Measurements from ENCODE around the gene GNAI1. TPM values are rescaled to one million over a fixed set of nuclear protein-coding genes. Genes with fewer than 3 reads are reported as not detected.
"Not testable (repeated sequence)": the region's sequence is repeated elsewhere in the genome, so short reads cannot be mapped to it uniquely, and the experiment has no call there.

GNAI1 gene
- total RNA-seq, 1 donor from 2014 or later: 6.4 TPM

- H3K27me3 Mint-ChIP-seq (ENCODE audit: low read depth): peaks cover 12% of the 10 kb centered on the region
- H3K4me1 Mint-ChIP-seq (ENCODE audit: low read depth): peaks cover 23% of the 10 kb centered on the region
- no peak for DNase-seq (ENCODE audit: low spot score)
- H3K9me3 Mint-ChIP-seq: no peaks in the 10 kb centered on the region
- intact Hi-C loops (cut with micrococcal nuclease): loop anchor here (1.0 kb wide), 4 partner anchors 8 to 67 kb away; no protein-coding TSS in a partner anchor
- peak overlapping the region; percentile 37 for H3K4me3 Mint-ChIP-seq (ENCODE audit: low read depth)
- no peaks in the 10 kb centered on the region for H3K36me3 Mint-ChIP-seq (ENCODE audit: low read depth)
- H3K27ac Mint-ChIP-seq: peak overlapping the region; percentile 62
These were observed 16.1 kb downstream of the GNAI1 start for GRCh38 chr7:80150611-80151273.

GRCh38 chr7:80151274-80151665, 16.6 kb downstream of the GNAI1 start:
- peak overlapping the region; percentile 37 for H3K4me3 Mint-ChIP-seq (ENCODE audit: low read depth)
- no peaks in the 10 kb centered on the region for H3K9me3 Mint-ChIP-seq
- intact Hi-C loops (cut with micrococcal nuclease): loop anchor here (1.0 kb wide), 4 partner anchors 9 to 66 kb away; no protein-coding TSS in a partner anchor
- peaks cover 23% of the 10 kb centered on the region for H3K4me1 Mint-ChIP-seq (ENCODE audit: low read depth)
- no peak for DNase-seq (ENCODE audit: low spot score)
- H3K27me3 Mint-ChIP-seq (ENCODE audit: low read depth): peaks cover 11% of the 10 kb centered on the region
- H3K36me3 Mint-ChIP-seq (ENCODE audit: low read depth): no peaks in the 10 kb centered on the region
- peak overlapping the region; percentile 62 for H3K27ac Mint-ChIP-seq

- no peaks in the 10 kb centered on the region for H3K36me3 Mint-ChIP-seq (ENCODE audit: low read depth)
- H3K4me3 Mint-ChIP-seq (ENCODE audit: low read depth): no peak overlapping the region
- peaks cover 4% of the 10 kb centered on the region for H3K27me3 Mint-ChIP-seq (ENCODE audit: low read depth)
- H3K4me1 Mint-ChIP-seq (ENCODE audit: low read depth): peaks cover 23% of the 10 kb centered on the region
- no peak for DNase-seq (ENCODE audit: low spot score)
- H3K9me3 Mint-ChIP-seq: peaks cover 6% of the 10 kb centered on the region
- intact Hi-C loops (cut with micrococcal nuclease): no loop called here
- H3K27ac Mint-ChIP-seq: no peak overlapping the region
These were observed 18.8 kb downstream of the GNAI1 start for GRCh38 chr7:80153446-80153845.

- Mint-ChIP-seq H3K36me3 (ENCODE audit: low read depth) (no peaks in the 10 kb centered on the region), H3K9me3 (peaks cover 11% of the 10 kb centered on the region), H3K4me1 (ENCODE audit: low read depth) (peaks cover 23% of the 10 kb centered on the region), H3K4me3 (ENCODE audit: low read depth) (no peak overlapping the region), H3K27me3 (ENCODE audit: low read depth) (no peaks in the 10 kb centered on the region), H3K27ac (no peak overlapping the region)
- intact Hi-C loops (cut with micrococcal nuclease): no loop called here
- no peak for DNase-seq (ENCODE audit: low spot score)
These were observed 20.2 kb downstream of the GNAI1 start for GRCh38 chr7:80154656-80155333.

GRCh38 chr7:80155374-80155773, 20.7 kb downstream of the GNAI1 start:
- no peaks in the 10 kb centered on the region for H3K27me3 Mint-ChIP-seq (ENCODE audit: low read depth)
- peaks cover 11% of the 10 kb centered on the region for H3K9me3 Mint-ChIP-seq
- H3K4me1 Mint-ChIP-seq (ENCODE audit: low read depth): peaks cover 19% of the 10 kb centered on the region
- DNase-seq (ENCODE audit: low spot score): no peak
- no peak overlapping the region for H3K27ac Mint-ChIP-seq
- no peak overlapping the region for H3K4me3 Mint-ChIP-seq (ENCODE audit: low read depth)
- intact Hi-C loops (cut with micrococcal nuclease): no loop called here
- H3K36me3 Mint-ChIP-seq (ENCODE audit: low read depth): no peaks in the 10 kb centered on the region

- H3K27ac Mint-ChIP-seq; DNase-seq (ENCODE audit: low spot score); H3K36me3 Mint-ChIP-seq (ENCODE audit: low read depth); H3K27me3 Mint-ChIP-seq (ENCODE audit: low read depth); H3K4me3 Mint-ChIP-seq (ENCODE audit: low read depth); intact Hi-C loops (cut with micrococcal nuclease): not testable (repeated sequence)
- peaks cover 11% of the 10 kb centered on the region for H3K9me3 Mint-ChIP-seq
- H3K4me1 Mint-ChIP-seq (ENCODE audit: low read depth): peaks cover 10% of the 10 kb centered on the region
These were observed 23.1 kb downstream of the GNAI1 start for GRCh38 chr7:80157770-80158169.

- H3K9me3 Mint-ChIP-seq: peaks cover 17% of the 10 kb centered on the region
- no peak overlapping the region for H3K4me3 Mint-ChIP-seq (ENCODE audit: low read depth)
- intact Hi-C loops (cut with micrococcal nuclease): no loop called here
- H3K36me3 Mint-ChIP-seq (ENCODE audit: low read depth): no peaks in the 10 kb centered on the region
- H3K27ac Mint-ChIP-seq: no peak overlapping the region
- H3K4me1 Mint-ChIP-seq (ENCODE audit: low read depth): peaks cover 9% of the 10 kb centered on the region
- DNase-seq (ENCODE audit: low spot score): no peak
- H3K27me3 Mint-ChIP-seq (ENCODE audit: low read depth): no peaks in the 10 kb centered on the region
These were observed 25.2 kb downstream of the GNAI1 start for GRCh38 chr7:80159802-80160201.

GRCh38 chr7:80161466-80161865, 26.8 kb downstream of the GNAI1 start:
- Mint-ChIP-seq H3K27ac (no peak overlapping the region), H3K4me3 (ENCODE audit: low read depth) (no peak overlapping the region), H3K36me3 (ENCODE audit: low read depth) (no peaks in the 10 kb centered on the region), H3K4me1 (ENCODE audit: low read depth) (peaks cover 9% of the 10 kb centered on the region), H3K27me3 (ENCODE audit: low read depth) (no peaks in the 10 kb centered on the region), H3K9me3 (peaks cover 27% of the 10 kb centered on the region)
- intact Hi-C loops (cut with micrococcal nuclease): no loop called here
- DNase-seq (ENCODE audit: low spot score): no peak

GRCh38 chr7:80165177-80165576, 30.5 kb downstream of the GNAI1 start:
- Mint-ChIP-seq H3K4me1 (ENCODE audit: low read depth) (peaks cover 13% of the 10 kb centered on the region), H3K36me3 (ENCODE audit: low read depth) (peaks cover 5% of the 10 kb centered on the region), H3K27me3 (ENCODE audit: low read depth) (no peaks in the 10 kb centered on the region), H3K27ac (no peak overlapping the region), H3K4me3 (ENCODE audit: low read depth) (no peak overlapping the region), H3K9me3 (peaks cover 22% of the 10 kb centered on the region)
- no peak for DNase-seq (ENCODE audit: low spot score)
- intact Hi-C loops (cut with micrococcal nuclease): no loop called here

GRCh38 chr7:80170445-80170844, 35.8 kb downstream of the GNAI1 start:
- Mint-ChIP-seq H3K4me1 (ENCODE audit: low read depth) (peaks cover 11% of the 10 kb centered on the region), H3K27me3 (ENCODE audit: low read depth) (no peaks in the 10 kb centered on the region), H3K9me3 (peaks cover 42% of the 10 kb centered on the region), H3K4me3 (ENCODE audit: low read depth) (no peak overlapping the region), H3K27ac (no peak overlapping the region), H3K36me3 (ENCODE audit: low read depth) (peaks cover 16% of the 10 kb centered on the region)
- intact Hi-C loops (cut with micrococcal nuclease): no loop called here
- DNase-seq (ENCODE audit: low spot score): no peak

GRCh38 chr7:80172387-80172786, 37.8 kb downstream of the GNAI1 start:
- no peak overlapping the region for H3K4me3 Mint-ChIP-seq (ENCODE audit: low read depth)
- intact Hi-C loops (cut with micrococcal nuclease): no loop called here

GRCh38 chr7:80175744-80176143, 41.1 kb downstream of the GNAI1 start:
- Mint-ChIP-seq H3K36me3 (ENCODE audit: low read depth) (peaks cover 7% of the 10 kb centered on the region), H3K27ac (no peak overlapping the region), H3K27me3 (ENCODE audit: low read depth) (no peaks in the 10 kb centered on the region), H3K4me3 (ENCODE audit: low read depth) (no peak overlapping the region), H3K9me3 (peaks cover 23% of the 10 kb centered on the region), H3K4me1 (ENCODE audit: low read depth) (peaks cover 18% of the 10 kb centered on the region)
- no peak for DNase-seq (ENCODE audit: low spot score)
- intact Hi-C loops (cut with micrococcal nuclease): loop anchor here (1.0 kb wide), 3 partner anchors 24 to 42 kb away; no protein-coding TSS in a partner anchor

More at GRCh38 chr7:80172387-80172786, 37.8 kb downstream of the GNAI1 start:
- no peak for DNase-seq (ENCODE audit: low spot score)
- Mint-ChIP-seq H3K4me1 (ENCODE audit: low read depth) (peaks cover 20% of the 10 kb centered on the region), H3K9me3 (peaks cover 35% of the 10 kb centered on the region), H3K27ac (no peak overlapping the region), H3K27me3 (ENCODE audit: low read depth) (no peaks in the 10 kb centered on the region), H3K36me3 (ENCODE audit: low read depth) (peaks cover 16% of the 10 kb centered on the region)

- no peak overlapping the region for H3K27ac Mint-ChIP-seq
- H3K36me3 Mint-ChIP-seq (ENCODE audit: low read depth): no peaks in the 10 kb centered on the region
- H3K4me1 Mint-ChIP-seq (ENCODE audit: low read depth): peaks cover 6% of the 10 kb centered on the region
- no peak for DNase-seq (ENCODE audit: low spot score)
- intact Hi-C loops (cut with micrococcal nuclease): no loop called here
- no peak overlapping the region for H3K4me3 Mint-ChIP-seq (ENCODE audit: low read depth)
- H3K27me3 Mint-ChIP-seq (ENCODE audit: low read depth): no peaks in the 10 kb centered on the region
- H3K9me3 Mint-ChIP-seq: no peaks in the 10 kb centered on the region
These were observed 46.8 kb downstream of the GNAI1 start for GRCh38 chr7:80181411-80181810.

All from activated T-helper 2 cell treated with anti-CD3 and anti-CD28 coated beads, Interferon-gamma antibody, Interleukin-2, Interleukin-4, amounts not matched to agents 10 μg/mL and 5 μg/mL and 100 μg/mL, durations not matched to agents 14 hours and 24 hours and 36 hours (primary cell).